ENCODE measurements around the gene VPS72.

Gene VPS72

DNA sequence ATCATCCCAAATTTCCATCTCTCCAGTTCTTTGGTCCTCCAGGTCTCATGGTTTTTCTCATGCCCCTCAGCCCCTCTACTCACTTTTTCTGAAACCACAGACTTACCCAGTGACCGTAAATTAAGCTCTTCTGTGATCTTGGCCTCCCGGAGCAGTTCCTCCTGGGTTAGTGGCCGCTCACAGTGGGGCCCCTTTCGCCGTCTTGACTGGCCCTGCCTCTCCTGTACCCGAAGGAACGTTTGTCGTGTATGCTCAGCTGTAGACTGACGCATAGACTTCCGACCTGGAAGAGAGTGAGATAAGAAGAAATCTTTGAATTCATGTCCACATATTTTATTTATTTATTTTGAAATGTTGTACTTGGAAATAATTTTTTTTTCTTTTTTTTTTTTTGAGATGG lies 5.8 kb downstream of the VPS72 start:
- no peak for DNase-seq

DNA sequence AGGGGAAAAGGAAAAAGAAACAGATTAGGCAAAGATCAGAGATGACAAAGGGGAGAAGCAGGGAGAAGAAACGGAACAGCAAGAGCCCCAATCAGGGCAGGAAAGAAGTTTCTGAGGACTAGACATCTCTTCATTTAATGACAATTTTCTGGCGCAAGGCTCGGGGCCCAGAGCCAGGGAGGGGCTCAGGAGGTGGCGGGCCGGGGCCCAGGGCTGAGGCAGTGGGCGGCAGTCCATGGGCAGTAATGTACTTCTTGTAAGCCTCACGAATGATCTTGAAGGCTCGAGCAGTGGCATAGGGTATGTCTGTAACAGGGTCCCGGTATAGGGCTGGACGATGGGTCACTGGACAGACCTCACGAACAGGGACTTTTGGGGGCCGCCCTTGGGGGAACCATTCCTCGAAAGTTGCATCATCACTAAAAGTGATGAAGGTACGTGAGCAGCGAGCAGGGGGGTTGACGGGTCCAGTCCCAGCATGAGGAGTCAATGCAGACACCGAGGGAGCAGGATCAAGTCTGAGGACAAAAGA lies 13.4 kb downstream of the VPS72 start:
- DNase-seq = no peak

DNA sequence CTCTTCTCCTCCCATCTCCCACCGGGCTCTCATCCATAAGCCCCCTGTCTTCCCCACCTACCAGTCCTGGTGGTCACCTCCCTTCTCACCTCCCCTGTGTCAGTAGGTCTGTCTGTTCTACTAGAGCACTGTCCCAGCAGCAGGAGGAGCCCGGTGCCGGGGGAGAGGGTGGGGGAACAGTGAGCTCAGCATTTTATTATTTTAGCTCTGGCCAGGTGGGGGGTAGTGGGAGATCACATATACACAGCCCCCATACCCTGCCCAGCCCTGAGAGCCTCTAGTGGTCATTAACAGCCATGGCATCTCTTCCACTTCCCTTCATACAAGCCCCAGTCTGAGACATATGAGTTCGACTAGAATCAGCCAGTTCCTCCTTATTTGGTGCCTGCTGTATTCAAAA lies 14.1 kb downstream of the VPS72 start, which contains the start of gene TMOD4:
TMOD4 (minus strand) TSS at position 119 of the 400 bp plus-strand sequence. CDS start 1,106 bp downstream, outside the sequence.
- no peak for DNase-seq

DNA sequence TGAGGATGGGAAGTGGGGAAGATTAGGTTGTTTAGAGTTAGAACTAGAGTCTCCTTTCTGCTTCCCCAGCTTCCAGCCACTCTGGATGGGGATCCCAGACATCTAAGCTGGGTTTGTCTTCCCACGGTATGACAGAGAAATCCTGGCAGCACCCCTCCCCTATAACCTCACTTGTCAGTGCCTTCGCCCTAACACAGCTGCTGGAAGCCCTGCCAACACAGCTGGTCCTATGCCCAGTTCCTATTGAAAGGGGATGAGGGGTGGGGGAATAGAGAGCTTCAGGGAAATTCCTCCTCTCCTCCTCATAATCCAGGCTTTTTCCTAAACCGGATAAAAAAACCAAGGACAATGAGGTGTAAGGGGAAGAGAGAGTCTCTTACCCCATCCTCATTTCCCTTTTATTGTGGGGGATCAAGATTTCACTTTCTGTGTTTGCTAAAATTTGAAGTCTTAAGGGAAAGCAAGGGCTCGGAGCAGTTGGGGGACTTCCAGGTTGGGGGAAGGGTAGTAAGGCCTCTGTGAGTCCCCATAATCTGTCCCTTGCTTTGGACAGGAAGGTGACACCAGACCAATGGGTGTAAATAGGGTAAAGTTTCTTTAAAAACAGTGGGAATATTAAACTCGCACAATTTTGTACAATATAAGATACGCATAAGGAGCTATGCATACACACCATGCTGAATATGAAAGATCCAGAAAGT lies 14.8 kb downstream of the VPS72 start:
- DNase-seq = no peak

DNA sequence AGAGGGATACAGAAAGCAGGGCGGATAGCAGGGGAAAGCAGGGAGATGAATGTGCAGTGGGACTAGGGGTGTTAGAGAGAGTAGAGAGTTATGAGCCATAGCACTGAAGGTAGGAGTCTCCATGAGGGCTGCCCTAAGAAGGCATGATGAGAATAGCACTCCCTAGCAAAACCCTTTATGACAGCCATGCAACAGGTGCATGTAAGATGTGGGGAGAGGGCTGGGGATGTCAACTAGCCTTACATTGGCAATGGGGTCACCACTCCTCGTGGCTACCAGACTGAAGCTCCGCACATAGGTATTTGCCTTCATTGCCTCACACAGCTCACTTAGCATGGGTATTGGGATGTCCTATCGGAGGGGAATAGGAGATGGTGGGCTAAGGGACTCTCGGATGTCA lies 18.8 kb downstream of the VPS72 start:
- no peak for DNase-seq

DNA sequence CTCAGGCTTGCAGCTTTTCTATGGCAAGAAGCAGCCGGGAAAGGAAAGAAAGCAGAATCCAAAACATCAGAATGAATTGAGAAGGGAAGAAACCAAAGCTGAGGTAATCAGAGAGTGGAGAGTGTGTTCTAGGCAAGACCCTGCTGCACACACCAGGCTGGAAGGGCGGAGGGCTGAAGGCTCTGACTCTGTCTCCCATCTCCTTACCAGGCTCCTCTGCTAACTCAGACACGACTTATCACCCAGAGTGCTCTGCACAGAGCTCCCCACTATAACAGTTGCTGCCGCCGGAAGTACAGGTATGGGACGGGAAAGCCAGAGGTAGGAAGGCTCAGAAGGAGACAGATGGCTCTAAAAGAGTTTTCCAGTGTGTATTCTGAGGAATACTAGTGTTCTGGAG lies 22.9 kb downstream of the VPS72 start:
- DNase-seq = no peak

DNA sequence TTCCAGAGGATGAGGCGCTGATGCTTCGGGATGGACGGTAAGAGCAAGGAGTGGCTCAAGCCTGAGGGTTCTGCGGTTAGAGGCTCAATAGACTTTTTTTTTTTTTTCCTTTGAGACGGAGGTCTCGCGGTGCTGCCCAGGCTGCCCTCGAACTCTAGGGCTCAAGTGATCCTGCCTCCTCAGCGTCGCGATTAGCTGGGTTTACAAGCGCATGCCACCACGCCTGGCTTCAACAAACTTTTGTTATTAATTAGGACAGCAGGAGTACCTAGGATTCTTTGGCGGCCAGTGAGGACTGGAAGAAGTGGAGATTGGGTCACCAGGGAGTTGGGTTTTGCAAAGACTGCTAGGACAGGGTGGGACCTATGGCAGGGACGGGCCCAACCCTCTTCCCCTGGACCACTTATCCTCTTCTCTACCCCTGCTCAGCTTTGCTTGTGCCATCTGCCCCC lies 23.5 kb downstream of the VPS72 start:
- DNase-seq = peak; percentile 77

DNA sequence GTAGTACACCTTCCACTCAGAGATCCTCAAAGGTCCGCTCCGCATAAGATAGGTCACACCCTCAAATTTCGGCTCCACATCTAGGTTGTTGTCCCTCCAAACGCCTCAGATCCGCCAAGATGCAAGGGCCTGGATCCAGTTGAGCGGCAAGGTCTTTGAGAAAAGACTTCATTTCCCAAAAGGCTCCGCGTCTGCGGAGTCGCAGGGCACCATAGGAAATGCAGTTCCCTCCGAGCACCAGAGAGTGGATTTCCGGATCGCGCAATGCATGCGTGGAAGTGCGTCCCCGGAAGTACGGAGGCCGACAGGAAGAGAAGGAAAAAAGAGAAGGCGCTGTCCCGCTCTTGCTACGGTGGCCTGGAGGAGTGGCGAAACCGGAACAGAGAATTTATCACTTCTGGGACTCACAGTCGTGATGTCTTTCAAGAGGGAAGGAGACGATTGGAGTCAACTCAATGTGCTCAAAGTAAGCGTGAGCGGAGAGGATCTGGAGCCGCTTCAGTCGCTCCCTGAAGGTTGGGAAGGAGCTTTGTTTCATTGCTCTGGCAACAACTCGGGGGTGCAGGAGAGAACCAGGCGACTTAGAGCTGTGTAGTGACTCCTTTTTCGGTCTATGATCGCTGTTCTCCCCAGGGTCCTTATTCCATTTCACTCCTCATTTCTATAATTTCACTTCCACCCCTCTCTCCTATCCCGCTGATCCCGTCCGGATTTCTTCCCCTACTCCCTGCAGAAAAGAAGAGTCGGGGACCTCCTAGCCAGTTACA lies 24.1 kb downstream of the VPS72 start, which contains the start of the genes LYSMD1 and SCNM1:
LYSMD1 (minus strand) TSS at position 165 of the 767 bp plus-strand sequence. CDS start 644 bp downstream, outside the sequence.
SCNM1 (plus strand) TSS at position 407 of the 767 bp plus-strand sequence; CDS start at position 416, 9 bp downstream.
- peak; percentile 99 for DNase-seq

DNA sequence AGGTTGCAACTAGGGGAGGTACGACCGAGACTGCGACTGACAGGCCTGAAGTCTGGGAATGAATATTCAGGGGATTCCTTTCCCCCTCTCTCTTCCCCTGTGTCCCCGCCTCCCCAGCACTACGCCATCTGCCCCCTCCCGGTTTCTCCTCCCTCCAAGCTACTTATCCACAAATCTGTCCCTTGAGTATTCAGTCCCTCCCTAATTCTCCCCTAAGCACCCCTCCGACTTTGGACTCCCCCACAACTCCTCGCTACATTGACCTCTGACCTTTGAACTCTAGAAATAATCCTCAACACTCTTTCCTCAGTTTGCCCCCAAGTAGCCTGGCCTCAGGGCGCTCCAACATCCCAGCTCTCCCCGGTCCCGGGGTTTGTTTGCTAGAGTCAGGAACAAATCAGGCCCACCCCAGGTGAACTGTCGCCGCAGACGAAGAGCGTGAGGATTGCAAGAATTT lies 24.7 kb downstream of the VPS72 start:
- peak; percentile 60 for DNase-seq

DNA sequence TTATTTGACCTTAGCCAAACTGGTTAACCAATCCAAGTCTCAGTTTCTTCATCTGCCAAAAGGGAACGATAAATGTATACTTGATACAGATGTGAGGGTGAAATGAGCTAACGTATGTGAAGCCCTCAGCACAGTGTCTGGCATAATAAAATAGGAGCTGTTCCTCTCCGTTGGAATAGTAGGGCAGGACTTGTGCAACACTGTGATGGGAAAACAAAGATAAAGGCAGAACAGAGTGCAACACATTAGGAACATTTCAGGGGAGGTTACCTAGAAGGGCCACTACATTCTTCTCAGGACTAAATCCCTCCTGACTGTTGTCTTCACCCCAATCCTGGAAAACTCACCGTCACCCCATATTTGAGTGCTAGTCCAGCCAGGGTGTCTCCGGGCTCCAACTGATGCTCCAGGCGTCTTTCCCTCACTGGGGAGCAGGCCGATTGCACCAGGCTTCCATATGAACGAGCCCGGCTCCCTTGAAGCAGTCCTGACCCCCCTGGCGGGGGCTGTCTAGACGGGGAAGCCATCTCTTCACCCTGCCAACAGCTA lies 25.2 kb downstream of the VPS72 start:
- peak; percentile 14 for DNase-seq

DNA sequence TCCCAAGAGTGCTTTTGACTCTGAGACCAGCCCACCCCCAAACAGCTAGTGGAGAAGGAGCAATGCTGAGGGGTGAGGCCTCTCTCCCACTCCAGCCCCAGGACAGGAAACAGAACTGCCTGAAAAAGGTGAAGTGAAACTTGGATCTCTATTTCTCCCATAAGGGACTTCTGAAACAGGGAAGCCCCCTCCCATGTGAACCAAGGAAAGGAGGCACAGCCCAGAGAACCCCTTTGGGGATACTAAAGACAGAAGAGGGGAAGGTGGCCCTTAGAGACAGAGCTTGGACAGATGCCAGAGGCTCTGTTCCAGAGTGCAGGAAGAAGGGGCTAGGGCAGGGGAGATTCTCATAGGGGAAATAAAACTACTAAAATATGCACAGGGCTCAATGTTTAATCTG lies 30.6 kb downstream of the VPS72 start:
- no peak for DNase-seq

DNA sequence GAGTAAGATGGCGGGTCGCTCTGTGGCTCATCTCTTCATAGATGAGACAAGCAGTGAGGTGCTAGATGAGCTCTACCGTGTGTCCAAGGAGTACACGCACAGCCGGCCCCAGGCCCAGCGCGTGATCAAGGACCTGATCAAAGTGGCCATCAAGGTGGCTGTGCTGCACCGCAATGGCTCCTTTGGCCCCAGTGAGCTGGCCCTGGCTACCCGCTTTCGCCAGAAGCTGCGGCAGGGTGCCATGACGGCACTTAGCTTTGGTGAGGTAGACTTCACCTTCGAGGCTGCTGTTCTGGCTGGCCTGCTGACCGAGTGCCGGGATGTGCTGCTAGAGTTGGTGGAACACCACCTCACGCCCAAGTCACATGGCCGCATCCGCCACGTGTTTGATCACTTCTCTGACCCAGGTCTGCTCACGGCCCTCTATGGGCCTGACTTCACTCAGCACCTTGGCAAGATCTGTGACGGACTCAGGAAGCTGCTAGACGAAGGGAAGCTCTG lies 31.2 kb downstream of the VPS72 start:
- no peak for DNase-seq

DNA sequence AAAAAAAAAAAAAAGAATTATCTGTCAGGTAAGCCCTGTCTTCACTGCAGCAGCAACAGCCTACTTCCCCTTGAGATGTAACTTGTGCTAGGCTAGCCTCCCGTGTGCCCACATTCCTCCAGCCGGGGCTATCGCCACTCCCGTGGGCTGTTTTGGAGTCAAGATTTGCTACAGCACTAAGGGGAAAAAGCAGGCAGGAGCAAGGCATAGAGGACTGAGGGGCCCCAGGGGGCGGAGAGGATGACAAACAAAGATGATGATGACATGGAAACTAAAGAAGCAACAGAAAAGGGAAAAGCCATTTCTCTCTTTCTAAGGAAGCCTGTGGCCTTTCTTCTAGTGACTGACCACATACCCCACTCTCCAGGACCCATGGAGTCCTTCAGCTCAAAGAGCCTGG lies 31.7 kb downstream of the VPS72 start:
- DNase-seq = no peak

DNA sequence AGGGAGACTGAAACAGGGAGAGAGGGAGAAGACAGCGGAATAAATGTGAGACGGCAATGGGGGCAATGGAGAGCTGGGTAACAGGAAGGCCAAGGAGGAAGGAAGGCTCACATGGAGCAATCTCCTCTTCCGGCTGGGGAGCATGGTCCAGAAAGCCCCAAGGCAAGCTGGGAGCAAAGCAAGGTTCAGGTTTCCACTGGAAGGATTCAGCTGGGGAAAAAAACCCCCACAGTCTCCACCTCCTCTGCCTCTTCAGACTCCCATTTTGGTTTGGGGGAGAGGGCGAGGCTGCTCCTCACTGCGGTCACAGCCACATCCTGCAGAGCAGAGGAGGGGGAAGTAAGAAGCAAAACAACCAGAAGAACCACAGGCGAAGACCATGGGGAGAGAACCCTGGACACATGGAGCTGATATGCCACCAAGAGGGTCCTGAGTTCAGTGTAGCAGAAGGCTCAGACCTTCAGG lies 32.9 kb downstream of the VPS72 start:
- no peak for DNase-seq

DNA sequence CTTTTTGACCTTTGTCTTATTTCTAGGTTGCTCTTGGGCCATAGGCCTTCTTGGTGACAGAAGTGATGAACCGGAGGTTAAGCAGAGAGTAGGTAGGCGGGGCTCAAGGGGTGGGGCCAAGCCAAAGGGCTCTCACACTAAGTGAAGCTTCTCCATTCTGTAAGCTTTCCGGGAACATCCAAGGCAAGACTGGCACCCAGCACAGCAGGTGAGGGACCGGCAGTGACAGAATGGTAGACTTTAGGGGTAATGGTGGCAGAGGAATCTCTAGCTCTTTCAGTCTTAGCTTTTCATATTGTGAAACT lies 33.5 kb downstream of the VPS72 start, which contains the start of gene TNFAIP8L2:
TNFAIP8L2 (plus strand) TSS at position 135 of the 305 bp plus-strand sequence. CDS start 2,049 bp downstream, outside the sequence.
- no peak for DNase-seq

DNA sequence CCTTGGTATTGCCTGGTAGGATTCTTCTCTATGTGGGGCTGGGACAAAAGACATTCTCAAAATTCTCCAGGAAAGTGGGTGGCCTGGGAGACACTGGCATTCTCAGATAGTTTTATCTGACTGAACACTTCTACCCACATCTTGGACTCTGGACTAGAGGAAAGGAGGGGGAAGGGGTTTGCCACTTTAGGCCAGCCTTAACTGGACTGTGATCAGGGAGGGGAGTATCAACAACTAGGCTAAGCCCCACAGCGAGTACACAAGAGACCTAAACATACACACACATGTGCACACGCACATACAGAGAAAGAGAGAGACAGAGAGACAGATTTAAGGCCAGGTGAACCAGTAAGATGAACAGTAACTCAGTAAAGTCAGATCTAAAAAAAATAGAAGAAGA lies 42.3 kb downstream of the VPS72 start:
- DNase-seq = no peak

DNA sequence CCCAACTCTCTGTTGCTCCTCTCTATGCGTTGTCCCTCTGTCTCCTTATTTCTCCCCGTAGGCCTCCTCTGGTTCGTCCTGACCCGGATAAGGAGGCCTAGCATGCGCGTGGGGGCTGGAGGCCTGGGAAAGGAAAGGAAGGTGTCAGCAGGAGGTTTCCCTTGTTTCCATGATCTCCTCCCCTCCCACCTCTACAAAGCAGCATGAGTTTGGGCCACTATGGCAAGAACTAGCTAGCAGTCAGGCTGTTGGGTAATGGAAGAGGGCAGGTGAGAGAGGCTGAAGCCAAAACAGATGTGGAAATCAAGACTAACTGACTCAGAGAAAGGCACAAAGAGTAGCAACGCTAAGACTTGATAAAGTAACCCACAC lies 42.9 kb downstream of the VPS72 start:
- DNase-seq = no peak

DNA sequence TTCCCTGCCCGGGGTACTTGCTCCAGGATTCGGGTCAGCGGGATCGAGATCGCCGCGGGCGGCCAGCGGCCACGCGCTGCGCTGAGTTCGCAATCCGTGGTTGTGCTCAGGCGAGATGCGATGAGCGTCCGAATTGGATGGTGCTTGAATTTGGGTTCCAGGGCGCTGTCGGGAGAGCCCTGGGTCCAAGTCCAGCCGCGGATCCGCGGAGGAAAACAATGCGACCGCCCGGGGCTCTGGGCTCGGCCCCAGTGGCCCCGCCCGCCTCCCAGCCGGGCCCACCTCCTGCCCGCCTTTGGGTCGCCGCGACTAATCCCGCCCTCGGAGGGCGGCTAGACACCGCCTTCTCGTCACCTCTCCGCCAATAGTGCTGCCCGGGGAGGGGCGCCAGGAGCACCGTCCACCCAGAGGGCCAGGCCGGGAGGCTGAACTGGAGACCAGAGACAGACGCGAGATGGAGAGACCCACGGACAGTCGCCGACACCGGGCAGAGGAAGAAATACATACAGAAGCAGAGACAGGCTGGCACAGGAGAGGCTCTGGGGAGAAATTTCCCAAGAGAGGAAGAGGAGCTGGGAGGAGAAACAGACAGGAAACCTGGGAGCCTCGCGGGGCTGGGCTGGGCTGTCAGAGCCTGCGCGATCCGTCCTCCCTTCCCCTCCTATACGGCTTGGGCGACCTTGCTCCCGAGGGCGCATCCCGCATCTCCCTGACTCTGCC lies 43.4 kb downstream of the VPS72 start, which contains the start of gene SEMA6C:
SEMA6C (minus strand) TSS at position 220 of the 720 bp plus-strand sequence. CDS start 4,010 bp downstream, outside the sequence.
- peak; percentile 93 for DNase-seq

DNA sequence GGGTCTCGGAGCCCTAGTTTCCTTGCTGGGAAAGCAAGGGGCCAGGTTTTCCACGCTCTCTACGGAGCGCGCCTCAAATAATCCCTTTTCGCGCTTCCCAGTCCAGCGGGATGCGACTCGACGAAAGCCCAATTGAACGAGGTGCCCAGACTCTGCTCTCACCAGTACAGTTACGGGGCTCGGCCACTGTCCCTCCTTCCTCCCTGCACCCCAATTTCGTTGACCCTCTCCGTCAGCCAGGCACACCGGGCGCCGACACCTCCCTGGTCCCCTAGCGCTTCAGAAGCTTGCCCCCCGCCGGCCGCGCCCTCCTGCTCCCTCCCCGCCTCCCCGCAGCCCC lies 44.0 kb downstream of the VPS72 start:
- DNase-seq = peak; percentile 18

DNA sequence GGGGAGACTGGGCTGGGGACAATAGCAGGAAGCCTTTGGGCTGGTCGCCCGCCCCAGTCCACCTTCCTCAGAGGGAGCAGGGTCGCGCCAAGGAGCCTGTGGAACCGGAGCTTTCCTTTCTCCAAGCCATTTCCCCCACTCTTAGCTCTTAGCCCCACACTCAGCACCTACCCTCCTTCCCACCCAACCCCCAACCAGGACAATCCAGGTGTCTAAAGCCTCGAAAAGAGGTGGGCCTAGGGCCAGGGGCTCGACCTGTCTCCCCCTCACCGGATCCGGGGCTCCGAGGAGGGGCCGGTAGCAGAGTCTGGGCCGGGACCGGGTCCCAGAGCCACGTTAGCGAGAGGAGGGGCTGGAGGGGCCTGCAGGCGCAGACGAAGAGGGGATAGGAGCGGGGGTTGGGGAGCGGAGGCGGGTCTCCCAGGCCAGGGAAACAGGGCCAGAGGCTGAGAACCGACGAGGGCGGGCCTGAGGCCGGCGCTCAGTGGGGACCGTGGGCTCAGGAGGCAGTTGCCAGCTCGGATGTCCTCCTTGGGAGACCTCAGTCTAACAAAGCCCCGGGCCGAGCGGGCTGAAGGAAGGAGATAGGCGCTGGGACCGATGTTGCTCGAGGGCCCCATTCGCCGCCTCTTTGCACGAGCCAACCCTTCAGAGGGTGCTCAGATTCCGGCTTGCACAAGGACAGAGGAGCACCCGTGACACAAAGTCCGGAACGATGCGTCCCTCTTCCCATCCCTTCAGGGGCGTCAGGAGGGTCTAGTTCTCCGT lies 44.5 kb downstream of the VPS72 start:
- DNase-seq = peak; percentile 21

DNA sequence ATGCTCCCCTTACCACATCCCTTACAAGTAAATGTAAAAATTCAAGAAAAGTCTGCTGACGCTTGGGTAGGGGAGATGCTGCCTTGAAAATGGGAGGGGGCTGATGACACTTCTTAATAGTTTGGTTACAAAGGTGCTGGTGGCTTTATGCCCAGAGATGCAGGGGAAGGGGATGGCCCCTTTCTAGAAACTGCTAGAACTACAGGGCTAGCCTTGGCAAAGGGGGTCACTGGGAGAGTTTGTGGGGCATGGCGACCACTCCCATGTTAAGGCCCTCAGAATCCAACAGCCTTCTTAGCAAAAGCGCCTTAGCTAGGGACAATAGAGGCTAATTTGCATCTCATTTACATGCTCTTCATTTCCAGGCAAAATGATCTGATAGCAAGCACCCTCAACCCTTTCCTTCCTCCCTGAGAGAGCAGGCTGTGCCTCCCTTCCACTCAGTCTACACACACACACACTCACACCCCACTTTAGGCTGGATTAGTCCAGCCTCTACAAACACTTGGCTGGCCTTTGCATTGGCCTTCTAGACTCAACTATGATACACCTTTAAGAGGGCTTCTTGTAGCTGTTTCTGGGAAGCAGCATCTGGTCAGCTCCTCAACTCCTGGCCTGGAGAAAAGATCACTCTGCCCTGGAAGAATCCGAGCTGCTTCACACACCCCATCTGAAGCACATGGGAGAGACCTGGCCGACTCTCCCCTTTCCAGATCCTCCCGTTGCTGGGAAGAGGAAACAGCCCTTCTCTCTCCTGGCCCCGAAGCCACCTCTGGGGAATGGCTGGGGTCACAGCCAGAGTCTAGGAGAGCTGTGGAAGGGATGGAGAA lies 45.3 kb downstream of the VPS72 start:
- no peak for DNase-seq

Measured in EL (cell line).